ENCODE results near the gene ADGRV1. TPM values are rescaled to one million over a fixed set of nuclear protein-coding genes. Genes with fewer than 3 reads are reported as not detected.

The ADGRV1 gene
- total RNA-seq, 1 experiment from 2014 or later = not detected

GRCh38 chr5:90746119-90746518, 187.5 kb downstream of the ADGRV1 start:
- H3K36me3 Mint-ChIP-seq (ENCODE audit: insufficient read depth, unreplicated experiment) = no peaks in the 10 kb centered on the region
- DNase-seq (ENCODE audit: unreplicated experiment) = no peak
- peaks cover 85% of the 10 kb centered on the region for H3K27me3 Mint-ChIP-seq (ENCODE audit: insufficient read depth, unreplicated experiment)
- H3K4me3 Mint-ChIP-seq (ENCODE audit: unreplicated experiment) = no peak overlapping the region
- BruUV-seq (replicated peaks) = no TSS peak
- TF ChIP-seq CTCF (IDR thresholded peaks at IDR 0.05; ENCODE audit: unreplicated experiment) = no peak
- ChIA-PET CTCF (interaction anchor here (0.7 kb wide), 1 partner anchor 38 kb away, joined by 4 read pairs; no protein-coding TSS in a partner anchor), POLR2A (no interaction called here)
- no peak overlapping the region for H3K27ac Mint-ChIP-seq (ENCODE audit: low read depth, unreplicated experiment)
- H3K4me1 Mint-ChIP-seq (ENCODE audit: insufficient read depth, unreplicated experiment) = no peaks in the 10 kb centered on the region
- intact Hi-C loops (cut with micrococcal nuclease) = no loop called here
- H3K9me3 Mint-ChIP-seq (ENCODE audit: unreplicated experiment) = no peaks in the 10 kb centered on the region

GRCh38 chr5:90747175-90747574, 188.6 kb downstream of the ADGRV1 start:
- Mint-ChIP-seq H3K27me3 (ENCODE audit: insufficient read depth, unreplicated experiment) (peaks cover 85% of the 10 kb centered on the region), H3K36me3 (ENCODE audit: insufficient read depth, unreplicated experiment) (no peaks in the 10 kb centered on the region), H3K4me1 (ENCODE audit: insufficient read depth, unreplicated experiment) (no peaks in the 10 kb centered on the region), H3K4me3 (ENCODE audit: unreplicated experiment) (no peak overlapping the region), H3K9me3 (ENCODE audit: unreplicated experiment) (no peaks in the 10 kb centered on the region), H3K27ac (ENCODE audit: low read depth, unreplicated experiment) (no peak overlapping the region)
- TF ChIP-seq CTCF (IDR thresholded peaks at IDR 0.05; ENCODE audit: unreplicated experiment) = no peak
- CTCF ChIA-PET = no interaction called here
- no TSS peak for BruUV-seq (replicated peaks)
- intact Hi-C loops (cut with micrococcal nuclease) = no loop called here
- POLR2A ChIA-PET = no interaction called here
- DNase-seq (ENCODE audit: unreplicated experiment) = no peak

DNA sequence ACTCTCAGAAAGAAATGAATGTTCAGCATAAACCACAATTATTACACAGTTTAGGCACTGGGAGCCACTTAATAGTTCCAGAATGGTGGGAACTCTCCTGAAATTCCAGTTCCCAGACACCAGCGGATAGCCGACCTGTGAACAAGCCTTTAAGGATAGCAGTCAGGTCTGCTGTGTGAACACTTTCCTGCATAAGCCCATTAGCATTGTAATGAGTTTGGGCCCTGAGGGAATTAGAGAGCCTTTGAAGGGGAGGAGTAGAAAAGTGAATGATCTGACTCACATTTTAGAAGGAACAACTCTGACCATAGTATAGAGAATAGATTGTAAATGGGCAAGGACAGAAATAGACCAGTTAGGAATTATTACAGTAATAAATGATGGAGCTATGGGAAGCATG, 189.1 kb downstream of the ADGRV1 start:
- no peak for DNase-seq (ENCODE audit: unreplicated experiment)
- H3K9me3 Mint-ChIP-seq (ENCODE audit: unreplicated experiment) = no peaks in the 10 kb centered on the region
- no peak overlapping the region for H3K27ac Mint-ChIP-seq (ENCODE audit: low read depth, unreplicated experiment)
- H3K4me1 Mint-ChIP-seq (ENCODE audit: insufficient read depth, unreplicated experiment) = no peaks in the 10 kb centered on the region
- no peak overlapping the region for H3K4me3 Mint-ChIP-seq (ENCODE audit: unreplicated experiment)
- no peaks in the 10 kb centered on the region for H3K36me3 Mint-ChIP-seq (ENCODE audit: insufficient read depth, unreplicated experiment)
- ChIA-PET CTCF (no interaction called here), POLR2A (interaction anchor here (0.6 kb wide), 1 partner anchor 36 kb away, joined by 3 read pairs; no protein-coding TSS in a partner anchor)
- intact Hi-C loops (cut with micrococcal nuclease) = no loop called here
- no peak for TF ChIP-seq CTCF (IDR thresholded peaks at IDR 0.05; ENCODE audit: unreplicated experiment)
- peaks cover 85% of the 10 kb centered on the region for H3K27me3 Mint-ChIP-seq (ENCODE audit: insufficient read depth, unreplicated experiment)
- BruUV-seq (replicated peaks) = no TSS peak

DNA sequence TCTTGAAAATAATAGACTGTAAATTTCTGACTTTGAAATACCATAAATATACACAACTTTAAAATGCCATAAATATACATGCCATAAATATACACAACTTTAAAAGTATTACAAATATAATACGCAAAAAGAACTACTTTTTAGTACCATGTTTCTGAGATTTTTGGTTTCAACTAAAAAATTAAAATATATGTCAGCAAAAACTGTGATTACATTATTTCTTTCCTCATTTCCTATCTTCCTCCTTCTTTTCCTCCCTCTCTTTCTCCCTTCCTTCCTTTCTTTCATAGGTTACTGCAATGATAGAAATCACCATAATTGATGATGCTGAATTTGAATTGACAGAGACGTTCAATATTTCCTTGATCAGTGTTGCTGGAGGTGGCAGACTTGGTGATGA, 200.5 kb downstream of the ADGRV1 start:
- Mint-ChIP-seq H3K4me1 (ENCODE audit: insufficient read depth, unreplicated experiment) (no peaks in the 10 kb centered on the region), H3K4me3 (ENCODE audit: unreplicated experiment) (no peak overlapping the region), H3K27ac (ENCODE audit: low read depth, unreplicated experiment) (no peak overlapping the region), H3K27me3 (ENCODE audit: insufficient read depth, unreplicated experiment) (peaks cover 93% of the 10 kb centered on the region), H3K9me3 (ENCODE audit: unreplicated experiment) (no peaks in the 10 kb centered on the region), H3K36me3 (ENCODE audit: insufficient read depth, unreplicated experiment) (no peaks in the 10 kb centered on the region)
- intact Hi-C loops (cut with micrococcal nuclease) = no loop called here
- POLR2A ChIA-PET = no interaction called here
- DNase-seq (ENCODE audit: unreplicated experiment) = no peak
- BruUV-seq (replicated peaks) = no TSS peak
- CTCF ChIA-PET = no interaction called here
- no peak for TF ChIP-seq CTCF (IDR thresholded peaks at IDR 0.05; ENCODE audit: unreplicated experiment)
